GM10847 (cell line): Measurements from ENCODE around the gene DOCK7.

ENCODE experiments used
- POLR2A ChIP-seq: IDR thresholded peaks from 2 replicates; pipeline ENCODE4 v1.6.1; 2011; ENCODE audit not compliant: insufficient read length; ENCODE audit errors: extremely low read depth

The DOCK7 gene

GRCh38 chr1:62444701-62445100, 243.5 kb downstream of the DOCK7 start:
- TF ChIP-seq POLR2A, result no peak

- no peak for TF ChIP-seq POLR2A
Measured at GRCh38 chr1:62439652-62440371, 248.4 kb downstream of the DOCK7 start.

GRCh38 chr1:62438163-62438562, 250.0 kb downstream of the DOCK7 start:
- TF ChIP-seq POLR2A, result no peak

GRCh38 chr1:62437273-62437940, 250.8 kb downstream of the DOCK7 start:
- TF ChIP-seq POLR2A, result peak; percentile 7

- TF ChIP-seq POLR2A, result peak; percentile 87
Measured at GRCh38 chr1:62436466-62437272, 251.5 kb downstream of the DOCK7 start, which contains the start of gene USP1. USP1 (plus strand) TSS chr1:62437049; CDS start chr1:62439868, 2,819 bp downstream.

GRCh38 chr1:62436039-62436465, 252.1 kb downstream of the DOCK7 start:
- TF ChIP-seq POLR2A, result peak; percentile 93

GRCh38 chr1:62435231-62436038, 252.8 kb downstream of the DOCK7 start:
- no peak for TF ChIP-seq POLR2A

GRCh38 chr1:62434618-62435001, 253.6 kb downstream of the DOCK7 start:
- TF ChIP-seq POLR2A, result no peak

- no peak for TF ChIP-seq POLR2A
Measured at GRCh38 chr1:62433861-62434617, 254.1 kb downstream of the DOCK7 start.

GRCh38 chr1:62429581-62429980, 258.6 kb downstream of the DOCK7 start:
- no peak for TF ChIP-seq POLR2A

- no peak for TF ChIP-seq POLR2A
Measured at GRCh38 chr1:62428351-62428750, 259.8 kb downstream of the DOCK7 start.

- TF ChIP-seq POLR2A, result no peak
Measured at GRCh38 chr1:62426794-62427193, 261.4 kb downstream of the DOCK7 start.

- no peak for TF ChIP-seq POLR2A
Measured at GRCh38 chr1:62426237-62426636, 261.9 kb downstream of the DOCK7 start.

GRCh38 chr1:62425041-62425440, 263.1 kb downstream of the DOCK7 start:
- no peak for TF ChIP-seq POLR2A
